Spleen (tissue), 11 donors: ENCODE measurements around the gene RABAC1. TPM values are rescaled to one million over a fixed set of nuclear protein-coding genes. Genes with fewer than 3 reads are reported as not detected.
"Not testable (repeated sequence)": the region's sequence is repeated elsewhere in the genome, so short reads cannot be mapped to it uniquely, and the experiment has no call there.

Source experiments
- DNase-seq: peaks from one replicate; pipeline ENCODE4 v3.0.0-alpha.2; 2020
- H3K27ac ChIP-seq, 8 donors: fragments of 200-600 bp; sonication (generic) in 7 of 8; 1 replicate in 4 of 8; 2 replicates in 4 of 8; pipeline versions ENCODE4 v1.5.0 to v1.8.0; 2016 to 2021; ENCODE audit warnings: inconsistent platforms in 4 of 8, mild to moderate bottlenecking in 4 of 8, moderate library complexity in 1 of 8
- H3K27me3 ChIP-seq, 7 donors: fragments of 200-600 bp; sonication (generic) in 6 of 7; replicated peaks in 1 of 7; 1 replicate in 4 of 7; 2 replicates in 3 of 7; pipeline versions ENCODE4 v1.5.0 to v1.8.0; 2016 to 2021; ENCODE audit warnings: inconsistent platforms in 3 of 7, mild to moderate bottlenecking in 1 of 7
- H3K36me3 ChIP-seq, 6 donors: fragments of 200-600 bp; sonication (generic) in 5 of 6; 1 replicate in 4 of 6; 2 replicates in 2 of 6; pipeline versions ENCODE4 v1.5.0 to v1.8.0; 2016 to 2021; ENCODE audit warnings: inconsistent platforms in 2 of 6
- H3K4me1 ChIP-seq, 6 donors: fragments of 200-600 bp; sonication (generic) in 5 of 6; 1 replicate in 3 of 6; 2 replicates in 3 of 6; pipeline versions ENCODE4 v1.5.0 to v1.8.0; 2016 to 2021; ENCODE audit warnings: inconsistent platforms in 3 of 6
- H3K4me3 ChIP-seq, 8 donors: fragments of 200-600 bp; sonication (generic) in 7 of 8; 1 replicate in 4 of 8; 2 replicates in 4 of 8; pipeline versions ENCODE4 v1.5.0 to v1.8.0; 2016 to 2021; ENCODE audit warnings: inconsistent platforms in 4 of 8, mild to moderate bottlenecking in 4 of 8, moderate library complexity in 2 of 8
- H3K9me3 ChIP-seq, 8 donors: fragments of 200-600 bp; sonication (generic) in 7 of 8; 1 replicate in 4 of 8; 2 replicates in 4 of 8; pipeline versions ENCODE4 v1.5.0 to v1.8.0; 2016 to 2021; ENCODE audit warnings: inconsistent platforms in 4 of 8
- POLR2A ChIP-seq, 3 donors: fragments of 450-650 bp; IDR thresholded peaks; one replicate each; pipeline ENCODE4 v1.5.1; 2017; ENCODE audit warnings: antibody characterized with exemption in 3 of 3, mild to moderate bottlenecking in 1 of 3
- POLR2AphosphoS5 ChIP-seq, 3 donors: sonication (generic); formaldehyde crosslinking; IDR thresholded peaks; one replicate each; pipeline ENCODE4 v1.5.1; 2017; ENCODE audit warnings: antibody characterized with exemption in 3 of 3
- WGBS, 5 donors: extraction: QIAGEN DNeasy Blood & Tissue Kit in 3 of 5; methylation state at CpG; one replicate each; pipeline versions ENCODE4 v1.1.5 to v1.1.7; 2013 to 2018; 5-methylcytosine and 5-hydroxymethylcytosine counted together
- intact Hi-C: fragments of 100-400 bp; cut with DNase I; formaldehyde crosslinking; loops from one replicate; pipeline ENCODE4 v1.15.0; 2023; ENCODE audit warnings: low total_unique reads
- polyA plus RNA-seq, 3 donors: library from polyadenylated mRNA; stranded (reverse); fragments of 200-250 nt; gene quantifications; one replicate each; pipeline ENCODE4 v1.2.1, GENCODE V29; 2013
- total RNA-seq, 7 donors: library from RNA; depleted of rRNA in 3 of 7; stranded (reverse); fragments of >200 nt in 3 of 7; fragmentation: NEBNext Ultra II Directional in 4 of 7; extraction: Animal tissue kit (Norgen Biotek cat#: 25700) in 4 of 7; gene quantifications; one replicate each; pipeline versions ENCODE4 v1.1.0 to v1.2.1, GENCODE V29; 2016 to 2021
- TF ChIP-seq, protein P1 (sequence below), 11 experiments: fragments of 200-600 bp in 7 of 11; fragments of 450-650 bp in 4 of 11; sonication (generic) in 4 of 11; IDR thresholded peaks in 8 of 11; conservative IDR thresholded peaks in 3 of 11; 1 replicate in 7 of 11; 2 replicates in 4 of 11; pipeline versions ENCODE4 v1.4.0 to v1.8.0; 2016 to 2021; ENCODE audit warnings: antibody characterized with exemption in 11 of 11, inconsistent platforms in 4 of 11, mild to moderate bottlenecking in 1 of 11
- donor health status: healthy with polysubstance abuse.
- donor health status: DM: no; HTN: no; CAD: no; lungs with moderate emphysema.
- donor health status: DM: no; HTN: no; CAD: no.
- donor health status: Bipolar disorder and iron deficiency.
- donor health status: healthy.
- donor health status: DM: no; HTN: no; CAD: no.
- donor health status: DM: yes; HTN: yes; CAD: no.

The RABAC1 gene
- total and polyA plus RNA-seq, 10 donors = 85.6 to 165 (median 134) TPM

DNA sequence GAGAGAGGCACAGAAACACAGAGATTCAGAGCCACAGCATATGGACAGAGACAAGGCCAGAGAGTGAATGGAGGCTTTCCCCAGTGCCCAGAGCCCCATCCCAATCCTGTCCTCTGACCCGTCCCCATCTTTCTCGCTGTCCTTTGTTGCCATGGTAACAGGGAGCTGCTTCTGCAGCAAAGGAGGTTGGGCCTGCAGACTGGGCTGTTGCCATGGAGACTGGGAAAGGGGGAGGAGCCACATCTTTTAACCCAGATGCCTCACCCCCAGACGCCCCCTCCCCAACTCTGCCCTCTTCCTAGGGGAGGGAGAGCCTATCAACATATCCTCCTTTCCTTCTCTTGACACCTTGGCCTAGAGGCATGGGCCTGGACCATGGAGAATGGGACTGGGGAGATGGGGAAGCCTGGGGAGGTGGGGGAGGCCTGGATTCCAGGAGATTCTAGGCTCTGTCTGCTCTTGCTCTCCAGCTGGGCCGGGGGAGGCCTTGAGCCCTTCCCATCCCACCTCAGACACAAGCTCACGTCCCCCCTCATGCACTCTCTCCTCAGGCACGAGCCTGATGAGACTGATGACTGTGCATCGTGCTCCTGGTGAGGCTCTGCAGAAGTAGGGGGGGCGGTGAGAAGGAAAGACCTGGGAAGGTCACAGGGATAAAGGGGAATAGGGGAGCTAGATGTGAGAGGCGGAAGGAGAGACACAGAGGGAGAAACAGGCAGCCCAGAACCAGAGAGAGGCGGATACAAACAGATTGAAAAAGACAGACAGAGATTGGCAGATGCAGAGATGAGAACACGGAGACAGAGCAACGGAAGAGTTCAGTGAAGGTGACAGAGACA, 37.1 kb upstream of the RABAC1 start:
- Histone ChIP-seq H3K27ac (no peak overlapping the region), H3K4me1 (peaks cover 7 to 50% (median 32%) of the 10 kb centered on the region in 6 donors), H3K27me3 (peaks cover 0 to 100% (median 73%) of the 10 kb centered on the region in 7 donors), H3K9me3 (no peaks in the 10 kb centered on the region), H3K36me3 (no peaks in the 10 kb centered on the region), H3K4me3 (no peak overlapping the region)
- TF ChIP-seq, protein P1, sequence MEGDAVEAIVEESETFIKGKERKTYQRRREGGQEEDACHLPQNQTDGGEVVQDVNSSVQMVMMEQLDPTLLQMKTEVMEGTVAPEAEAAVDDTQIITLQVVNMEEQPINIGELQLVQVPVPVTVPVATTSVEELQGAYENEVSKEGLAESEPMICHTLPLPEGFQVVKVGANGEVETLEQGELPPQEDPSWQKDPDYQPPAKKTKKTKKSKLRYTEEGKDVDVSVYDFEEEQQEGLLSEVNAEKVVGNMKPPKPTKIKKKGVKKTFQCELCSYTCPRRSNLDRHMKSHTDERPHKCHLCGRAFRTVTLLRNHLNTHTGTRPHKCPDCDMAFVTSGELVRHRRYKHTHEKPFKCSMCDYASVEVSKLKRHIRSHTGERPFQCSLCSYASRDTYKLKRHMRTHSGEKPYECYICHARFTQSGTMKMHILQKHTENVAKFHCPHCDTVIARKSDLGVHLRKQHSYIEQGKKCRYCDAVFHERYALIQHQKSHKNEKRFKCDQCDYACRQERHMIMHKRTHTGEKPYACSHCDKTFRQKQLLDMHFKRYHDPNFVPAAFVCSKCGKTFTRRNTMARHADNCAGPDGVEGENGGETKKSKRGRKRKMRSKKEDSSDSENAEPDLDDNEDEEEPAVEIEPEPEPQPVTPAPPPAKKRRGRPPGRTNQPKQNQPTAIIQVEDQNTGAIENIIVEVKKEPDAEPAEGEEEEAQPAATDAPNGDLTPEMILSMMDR (IDR thresholded peaks at IDR 0.05 in 8 of 11, conservative IDR thresholded peaks at IDR 0.05 in 3 of 11) = no peak
- TF ChIP-seq POLR2AphosphoS5 (IDR thresholded peaks at IDR 0.05) (no peak), POLR2A (IDR thresholded peaks at IDR 0.05) (no peak)
- DNase-seq = no peak
- intact Hi-C loops = no loop called here
- 40 to 46% (median 43%) methylated on average over 11 to 12 of the region's 12 CpGs for WGBS, 5 donors

DNA sequence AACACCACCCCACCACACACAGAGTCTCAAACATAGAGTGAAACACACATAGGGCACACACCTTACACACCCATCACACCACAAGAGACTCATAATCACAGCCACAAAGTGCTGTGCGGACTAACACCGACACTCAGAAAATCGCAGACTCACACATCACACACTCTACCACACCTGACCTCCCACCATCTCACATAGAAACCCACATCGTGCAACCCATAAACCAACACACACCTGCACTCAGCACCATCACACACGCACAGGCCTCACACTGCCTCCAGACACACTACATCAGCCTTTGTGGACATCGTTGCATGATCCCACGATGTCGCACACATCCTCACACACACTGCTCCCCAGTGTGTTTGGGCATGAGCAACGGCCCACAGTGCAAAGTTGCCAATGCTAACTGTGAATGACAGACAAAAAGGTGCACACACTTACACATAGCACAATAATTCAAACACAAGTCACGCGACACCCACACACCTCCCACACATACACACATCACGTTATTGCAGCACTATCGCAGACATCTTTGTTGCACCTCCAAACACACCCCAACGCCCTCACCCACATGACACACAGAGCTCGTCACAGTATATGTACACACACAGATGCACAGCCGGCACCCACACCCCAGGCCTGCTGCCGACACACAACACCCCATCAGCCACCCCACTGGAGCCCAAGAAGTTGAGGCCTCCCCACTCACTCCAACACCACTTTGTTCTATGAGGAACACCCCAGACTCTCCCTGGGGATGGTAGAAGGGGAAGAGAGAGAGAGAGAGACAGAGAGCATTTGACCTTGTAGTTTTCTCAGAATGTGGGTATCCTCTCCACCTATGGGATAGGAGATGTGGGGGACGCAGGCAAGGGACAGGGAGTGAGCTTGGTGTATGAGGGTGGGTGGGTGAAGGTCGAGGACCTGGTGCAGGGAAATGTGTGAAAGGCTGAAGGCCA, 36.2 kb upstream of the RABAC1 start:
- H3K4me3 ChIP-seq = no peak overlapping the region
- H3K36me3 ChIP-seq = no peaks in the 10 kb centered on the region
- no peak overlapping the region for H3K27ac ChIP-seq
- 81 to 84% (median 83%) methylated on average over 19 of the region's 19 CpGs for WGBS, 5 donors
- peaks cover 7 to 50% (median 32%) of the 10 kb centered on the region in 6 donors for H3K4me1 ChIP-seq
- H3K27me3 ChIP-seq = peaks cover 0 to 99% (median 64%) of the 10 kb centered on the region in 7 donors
- TF ChIP-seq POLR2A (IDR thresholded peaks at IDR 0.05) = no peak
- no peak for TF ChIP-seq POLR2AphosphoS5 (IDR thresholded peaks at IDR 0.05)
- TF ChIP-seq, protein P1 (IDR thresholded peaks at IDR 0.05 in 8 of 11, conservative IDR thresholded peaks at IDR 0.05 in 3 of 11) = no peak
- DNase-seq = no peak
- intact Hi-C loops = no loop called here
- no peaks in the 10 kb centered on the region for H3K9me3 ChIP-seq

DNA sequence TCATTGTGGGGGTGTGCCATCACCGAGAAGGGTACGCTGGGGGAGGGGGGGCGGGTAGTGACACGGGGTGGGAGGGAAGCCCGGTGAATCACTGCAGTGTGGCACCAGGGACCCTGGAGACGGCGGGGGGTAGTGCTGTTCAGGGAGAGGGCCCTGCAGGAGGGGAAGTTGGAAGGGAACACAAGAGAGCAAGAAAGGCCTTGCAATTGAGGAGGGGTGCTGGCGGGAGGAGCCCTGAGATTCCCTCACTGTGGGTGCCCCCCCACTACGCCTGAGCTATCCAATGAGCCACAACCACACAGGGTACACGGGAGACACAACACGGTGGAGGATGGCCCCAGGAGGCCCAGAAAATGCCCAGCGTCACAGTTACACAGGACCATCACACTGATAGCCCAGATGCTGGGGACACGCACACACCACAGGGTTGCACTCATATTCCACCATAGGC, 35.4 kb upstream of the RABAC1 start:
- Histone ChIP-seq H3K27me3 (peaks cover 0 to 91% (median 57%) of the 10 kb centered on the region in 7 donors), H3K4me3 (peak overlapping the region; percentile 41 to 89 (median 62)), H3K36me3 (no peaks in the 10 kb centered on the region), H3K9me3 (no peaks in the 10 kb centered on the region), H3K4me1 (peaks cover 7 to 48% (median 32%) of the 10 kb centered on the region in 6 donors), H3K27ac (no peak overlapping the region)
- 22 to 24% (median 23%) methylated on average over 10 to 13 of the region's 13 CpGs for WGBS, 5 donors
- no peak for TF ChIP-seq POLR2AphosphoS5 (IDR thresholded peaks at IDR 0.05)
- intact Hi-C loops = no loop called here
- DNase-seq = no peak

DNA sequence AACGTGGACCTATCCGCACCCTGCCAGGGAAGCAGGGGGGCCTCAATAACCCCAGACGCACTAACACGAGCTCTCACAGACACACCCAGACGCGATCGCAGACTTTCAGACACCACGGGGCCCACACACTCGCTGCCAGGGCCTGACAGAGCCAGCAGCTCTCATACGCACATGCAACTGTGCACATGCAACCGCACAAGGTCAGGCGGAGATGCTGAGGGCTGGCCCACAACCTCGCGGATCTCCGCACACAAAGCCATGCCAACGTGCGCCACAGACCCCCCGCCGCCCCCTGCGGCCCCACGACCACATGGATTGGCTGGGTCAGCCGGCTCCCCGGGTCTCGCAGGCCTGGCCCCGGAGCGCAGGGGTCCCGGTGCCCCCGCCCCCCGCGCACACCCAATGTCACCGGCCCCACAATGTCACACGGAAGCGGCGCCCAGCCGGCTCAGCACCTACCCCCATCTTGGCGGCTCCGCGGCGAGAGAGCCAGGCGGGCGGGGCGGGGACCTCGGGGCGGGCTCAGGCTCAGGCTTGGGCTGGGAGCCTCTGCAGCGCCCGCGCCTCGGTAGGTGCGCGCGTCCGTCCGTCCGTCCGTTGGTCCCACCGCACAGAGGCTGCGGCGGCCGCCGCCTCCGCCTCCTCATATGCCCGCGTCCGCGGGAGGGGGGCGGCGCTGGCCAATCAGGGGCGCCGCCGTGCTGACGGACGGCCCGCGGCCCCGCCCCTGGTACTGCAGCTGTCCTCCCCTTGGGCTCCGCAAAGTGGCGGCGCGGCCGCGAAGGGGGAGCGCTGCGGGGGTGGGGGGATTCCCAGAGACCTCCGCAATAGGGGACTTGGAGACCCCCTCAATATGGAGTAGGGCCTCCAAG, 34.7 kb upstream of the RABAC1 start, which contains the start of gene ATP1A3:
TSS of gene ATP1A3 (minus strand) at position 619 of the 872 bp plus-strand sequence. CDS start at position 465, 154 bp downstream.
- WGBS, 5 donors = 0 to 2% (median 1%) methylated on average over 11 to 84 of the region's 84 CpGs
- peak; percentile 89 for DNase-seq
- Histone ChIP-seq H3K9me3 (no peaks in the 10 kb centered on the region), H3K27ac (peak within 1 kb of the TSS in 2 of 8 donors; percentile 6 to 13), H3K36me3 (no peaks in the 10 kb centered on the region), H3K4me1 (peaks cover 7 to 41% (median 32%) of the 10 kb centered on the region in 6 donors), H3K4me3 (peak within 1 kb of the TSS; percentile 41 to 89 (median 62)), H3K27me3 (peaks cover 0 to 84% (median 51%) of the 10 kb centered on the region in 7 donors)
- TF ChIP-seq POLR2AphosphoS5 (IDR thresholded peaks at IDR 0.05) (peak in 2 of 3 donors; percentile 31 to 38), POLR2A (IDR thresholded peaks at IDR 0.05) (no peak)
- TF ChIP-seq, protein P1 (IDR thresholded peaks at IDR 0.05 in 8 of 11, conservative IDR thresholded peaks at IDR 0.05 in 3 of 11) = peak in 1 of 11 experiments; percentile 20
- intact Hi-C loops = no loop called here

DNA sequence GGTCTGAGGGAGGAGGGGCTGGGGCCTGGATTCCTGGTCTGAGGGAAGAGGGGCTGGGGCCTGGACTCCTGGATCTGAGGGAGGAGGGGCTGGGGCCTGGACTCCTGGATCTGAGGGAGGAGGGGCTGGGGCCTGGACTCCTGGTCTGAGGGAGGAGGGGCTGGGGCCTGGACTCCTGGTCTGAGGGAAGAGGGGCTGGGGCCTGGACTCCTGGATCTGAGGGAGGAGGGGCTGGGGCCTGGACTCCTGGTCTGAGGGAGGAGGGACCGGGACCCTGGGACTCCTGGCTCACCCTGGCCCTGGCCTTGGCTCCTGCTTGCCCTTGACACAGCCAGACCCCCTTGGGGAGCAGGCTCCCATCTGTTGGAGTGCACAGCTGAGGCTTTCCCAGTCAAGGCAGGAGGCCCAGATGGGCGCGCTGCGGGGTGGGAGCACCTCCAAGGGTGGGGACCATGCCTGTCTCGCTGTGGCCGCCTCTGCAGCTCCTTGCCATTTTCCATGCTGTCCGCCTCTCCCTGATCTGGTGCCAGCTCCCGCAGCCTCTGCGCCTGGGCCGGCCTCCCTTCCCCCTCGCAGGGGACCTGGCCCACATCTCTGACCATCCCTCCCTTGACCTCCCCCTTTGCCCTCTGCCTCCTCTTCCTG, 32.9 kb upstream of the RABAC1 start:
- 86 to 91% (median 89%) methylated on average over 10 to 11 of the region's 11 CpGs for WGBS, 5 donors
- H3K4me3 ChIP-seq, H3K9me3 ChIP-seq, H3K27ac ChIP-seq, DNase-seq, H3K36me3 ChIP-seq, intact Hi-C loops: not testable (repeated sequence)
- Histone ChIP-seq H3K4me1 (peaks cover 0 to 24% (median 15%) of the 10 kb centered on the region in 6 donors), H3K27me3 (peaks cover 0 to 66% (median 34%) of the 10 kb centered on the region in 7 donors)
